NT2/D1 (cell line): ENCODE results near the gene NFKB1.

Experiments
- YY1 ChIP-seq: IDR thresholded peaks from 2 replicates; pipeline ENCODE4 v1.6.1; 2011; ENCODE audit not compliant: insufficient read length, insufficient read depth
- ZNF274 ChIP-seq: IDR thresholded peaks from 2 replicates; pipeline ENCODE4 v1.6.1; 2011; ENCODE audit warnings: mild to moderate bottlenecking, low read depth, low read length

DNA sequence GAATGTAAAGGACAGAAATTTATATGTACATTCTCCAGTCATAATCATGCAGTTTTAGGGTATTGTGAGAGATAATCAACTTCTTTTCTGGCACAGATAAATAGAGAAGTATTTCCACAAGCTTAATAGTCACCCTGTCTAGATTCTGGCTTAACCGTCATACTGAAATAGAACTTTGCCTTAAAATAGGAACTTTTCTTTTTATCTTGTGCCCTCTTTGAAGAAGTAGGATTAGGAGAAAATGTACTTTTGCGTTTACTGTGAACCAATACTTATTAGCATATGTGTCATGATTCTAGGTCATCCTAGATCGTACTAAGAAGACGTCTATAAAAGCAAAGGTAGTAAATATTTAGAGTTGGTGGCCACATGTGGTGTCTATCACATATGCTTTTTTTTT is 95.4 kb downstream of the NFKB1 start:
- TF ChIP-seq ZNF274 (no peak), YY1 (no peak)
